DND-41 (cell line): ENCODE data around the gene EBLN2.

Experiments used
- ATAC-seq: fragments of 200-7000 bp; cut with Tn5 transposase; 3 replicates; pipeline ENCODE4 v1.9.1; 2021; ENCODE audit warnings: low read depth; ENCODE audit not compliant: insufficient read depth
- DNase-seq: peaks from one replicate; pipeline ENCODE4 v3.0.0-alpha.2; 2020
- H2AFZ ChIP-seq: 2 replicates; pipeline ENCODE4 v1.6.0; 2012; ENCODE audit warnings: low read depth, low read length
- H3K27ac ChIP-seq: 2 replicates; pipeline ENCODE4 v1.5.1; 2012; ENCODE audit warnings: low read length, inconsistent platforms
- H3K27me3 ChIP-seq: fragments of 200-600 bp; sonication (generic); 2 replicates; pipeline ENCODE4 v1.6.0; 2012; ENCODE audit warnings: low read length, mild to moderate bottlenecking, inconsistent platforms; ENCODE audit not compliant: insufficient read depth, poor library complexity
- H3K36me3 ChIP-seq: 2 replicates; pipeline ENCODE4 v1.5.1; 2012; ENCODE audit warnings: low read length, inconsistent platforms; ENCODE audit not compliant: insufficient read depth
- H3K4me1 ChIP-seq: 2 replicates; pipeline ENCODE4 v1.5.1; 2012; ENCODE audit warnings: mild to moderate bottlenecking, low read length; ENCODE audit not compliant: insufficient read depth
- H3K4me2 ChIP-seq: 2 replicates; pipeline ENCODE4 v1.6.0; 2012; ENCODE audit warnings: mild to moderate bottlenecking, moderate library complexity, low read length, inconsistent platforms; ENCODE audit not compliant: insufficient read depth
- H3K4me3 ChIP-seq, 2 experiments: fragments of 200-600 bp in 1 of 2; shearing (Covaris generic) in 1 of 2; 2 replicates each; pipeline ENCODE4 v1.5.1; 2012 to 2016; ENCODE audit warnings: inconsistent platforms in 2 of 2, low read length in 2 of 2, mild to moderate bottlenecking in 2 of 2, low read depth in 1 of 2, moderate library complexity in 1 of 2
- H3K79me2 ChIP-seq: 2 replicates; pipeline ENCODE4 v1.6.0; 2012; ENCODE audit warnings: low read length, inconsistent platforms; ENCODE audit not compliant: insufficient read depth
- H3K9ac ChIP-seq: 2 replicates; pipeline ENCODE4 v1.6.0; 2012; ENCODE audit warnings: low read depth, mild to moderate bottlenecking, inconsistent platforms, low read length, moderate library complexity
- H3K9me3 ChIP-seq: 2 replicates; pipeline ENCODE4 v1.5.1; 2012; ENCODE audit warnings: low read length, moderate library complexity, mild to moderate bottlenecking, inconsistent platforms; ENCODE audit not compliant: insufficient read depth, severe bottlenecking
- H4K20me1 ChIP-seq: 2 replicates; pipeline ENCODE4 v1.6.0; 2012; ENCODE audit warnings: low read length; ENCODE audit not compliant: insufficient read depth
- EZH2 ChIP-seq: IDR thresholded peaks from 3 replicates; pipeline ENCODE4 v1.6.1; 2012; ENCODE audit warnings: borderline replicate concordance, low read depth, mild to moderate bottlenecking, moderate library complexity, low read length, inconsistent platforms; ENCODE audit not compliant: severe bottlenecking
- TF ChIP-seq, protein P1 (sequence below): IDR thresholded peaks from 2 replicates; pipeline ENCODE4 v1.5.1; 2012; ENCODE audit warnings: borderline replicate concordance, low read length, moderate library complexity, mild to moderate bottlenecking; ENCODE audit not compliant: poor library complexity, severe bottlenecking; ENCODE audit errors: extremely low read depth

The EBLN2 gene

DNA sequence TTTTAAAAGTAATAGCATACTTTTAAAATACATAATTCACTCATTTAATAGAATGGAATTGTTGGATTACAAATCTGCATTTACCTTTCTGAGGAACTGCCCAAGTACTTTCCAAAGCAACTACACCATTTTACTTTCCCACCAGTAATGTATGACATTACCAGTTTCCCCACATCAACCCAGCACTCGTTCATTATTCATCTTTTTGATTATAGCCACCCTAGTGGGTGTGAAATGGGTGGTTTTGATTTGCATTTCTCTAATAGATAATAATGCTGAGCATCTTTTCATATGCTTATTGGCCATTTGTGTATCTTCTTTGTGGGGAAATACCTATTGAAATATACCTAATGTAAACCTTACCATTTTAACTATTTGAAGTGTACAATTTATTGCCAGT lies 18.0 kb upstream of the EBLN2 start:
- no peak overlapping the region for H3K27ac ChIP-seq
- H4K20me1 ChIP-seq = peaks cover 86% of the 10 kb centered on the region
- no peaks in the 10 kb centered on the region for H3K9me3 ChIP-seq
- H3K9ac ChIP-seq = no peak overlapping the region
- no peak overlapping the region for H3K4me2 ChIP-seq
- no peak overlapping the region for H3K4me3 ChIP-seq
- H3K36me3 ChIP-seq = peaks cover 32% of the 10 kb centered on the region
- peaks cover 100% of the 10 kb centered on the region for H3K79me2 ChIP-seq
- ATAC-seq = no peak
- H3K27me3 ChIP-seq = no peaks in the 10 kb centered on the region
- no peak overlapping the region for H2AFZ ChIP-seq
- TF ChIP-seq, protein P1, sequence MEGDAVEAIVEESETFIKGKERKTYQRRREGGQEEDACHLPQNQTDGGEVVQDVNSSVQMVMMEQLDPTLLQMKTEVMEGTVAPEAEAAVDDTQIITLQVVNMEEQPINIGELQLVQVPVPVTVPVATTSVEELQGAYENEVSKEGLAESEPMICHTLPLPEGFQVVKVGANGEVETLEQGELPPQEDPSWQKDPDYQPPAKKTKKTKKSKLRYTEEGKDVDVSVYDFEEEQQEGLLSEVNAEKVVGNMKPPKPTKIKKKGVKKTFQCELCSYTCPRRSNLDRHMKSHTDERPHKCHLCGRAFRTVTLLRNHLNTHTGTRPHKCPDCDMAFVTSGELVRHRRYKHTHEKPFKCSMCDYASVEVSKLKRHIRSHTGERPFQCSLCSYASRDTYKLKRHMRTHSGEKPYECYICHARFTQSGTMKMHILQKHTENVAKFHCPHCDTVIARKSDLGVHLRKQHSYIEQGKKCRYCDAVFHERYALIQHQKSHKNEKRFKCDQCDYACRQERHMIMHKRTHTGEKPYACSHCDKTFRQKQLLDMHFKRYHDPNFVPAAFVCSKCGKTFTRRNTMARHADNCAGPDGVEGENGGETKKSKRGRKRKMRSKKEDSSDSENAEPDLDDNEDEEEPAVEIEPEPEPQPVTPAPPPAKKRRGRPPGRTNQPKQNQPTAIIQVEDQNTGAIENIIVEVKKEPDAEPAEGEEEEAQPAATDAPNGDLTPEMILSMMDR = no peak
- no peak for TF ChIP-seq EZH2
- DNase-seq = no peak
- no peaks in the 10 kb centered on the region for H3K4me1 ChIP-seq

DNA sequence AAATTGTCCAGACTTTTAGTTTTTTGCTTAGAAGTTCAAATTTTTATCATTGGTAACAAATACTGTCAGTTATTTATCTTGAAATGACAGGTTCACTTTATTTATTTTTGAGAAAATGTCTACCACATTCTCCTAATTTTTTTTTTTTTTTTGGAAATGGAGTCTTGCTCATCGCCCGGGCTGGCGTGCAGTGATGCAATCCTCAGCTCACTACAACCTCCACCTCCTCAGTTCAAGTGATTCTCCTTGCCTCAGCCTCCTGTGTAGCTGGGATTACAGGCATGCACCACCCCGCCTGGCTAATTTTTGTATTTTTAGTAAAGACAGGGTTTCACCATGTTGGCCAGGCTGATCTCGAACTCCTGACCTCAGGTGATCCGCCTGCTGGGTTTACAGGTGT lies 16.1 kb upstream of the EBLN2 start:
- ATAC-seq = no peak

DNA sequence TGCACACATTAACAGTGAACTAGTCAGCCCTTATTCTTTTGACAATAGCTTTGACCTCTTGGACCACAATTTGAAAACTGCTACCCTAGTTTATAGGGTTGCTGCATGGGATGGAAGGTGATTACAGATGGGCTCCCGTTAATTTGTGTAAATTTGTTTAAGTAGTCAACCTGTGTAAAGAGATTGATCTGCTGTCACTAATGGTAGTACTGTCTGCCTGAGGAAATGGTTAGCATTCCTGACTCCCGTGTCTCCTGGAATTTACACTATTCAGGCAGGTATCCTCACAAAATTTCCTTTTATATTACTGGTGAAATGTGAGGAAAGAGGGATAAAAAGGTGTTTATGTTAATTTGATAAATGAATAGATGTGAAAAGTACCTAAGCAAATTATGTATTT lies 15.3 kb upstream of the EBLN2 start:
- TF ChIP-seq EZH2 = no peak
- TF ChIP-seq, protein P1 = no peak
- no peak overlapping the region for H3K9ac ChIP-seq
- peaks cover 73% of the 10 kb centered on the region for H4K20me1 ChIP-seq
- DNase-seq (no peak), ATAC-seq (no peak)
- H3K4me1 ChIP-seq = no peaks in the 10 kb centered on the region
- peaks cover 50% of the 10 kb centered on the region for H3K36me3 ChIP-seq
- H3K79me2 ChIP-seq = peaks cover 99% of the 10 kb centered on the region
- H3K27me3 ChIP-seq = no peaks in the 10 kb centered on the region
- no peak overlapping the region for H2AFZ ChIP-seq
- H3K4me2 ChIP-seq = no peak overlapping the region
- H3K9me3 ChIP-seq = no peaks in the 10 kb centered on the region
- H3K27ac ChIP-seq = no peak overlapping the region
- no peak overlapping the region for H3K4me3 ChIP-seq

More for the DNA sequence above, 16.1 kb upstream of the EBLN2 start:
- no peaks in the 10 kb centered on the region for H3K27me3 ChIP-seq
- H3K36me3 ChIP-seq = peaks cover 44% of the 10 kb centered on the region
- no peak overlapping the region for H3K4me3 ChIP-seq
- peaks cover 100% of the 10 kb centered on the region for H3K79me2 ChIP-seq
- H3K27ac ChIP-seq = no peak overlapping the region
- H3K9ac ChIP-seq = no peak overlapping the region
- TF ChIP-seq, protein P1 = no peak
- no peak for TF ChIP-seq EZH2
- H2AFZ ChIP-seq = no peak overlapping the region
- peaks cover 75% of the 10 kb centered on the region for H4K20me1 ChIP-seq
- no peak overlapping the region for H3K4me2 ChIP-seq
- no peaks in the 10 kb centered on the region for H3K9me3 ChIP-seq
- no peaks in the 10 kb centered on the region for H3K4me1 ChIP-seq
- no peak for DNase-seq

DNA sequence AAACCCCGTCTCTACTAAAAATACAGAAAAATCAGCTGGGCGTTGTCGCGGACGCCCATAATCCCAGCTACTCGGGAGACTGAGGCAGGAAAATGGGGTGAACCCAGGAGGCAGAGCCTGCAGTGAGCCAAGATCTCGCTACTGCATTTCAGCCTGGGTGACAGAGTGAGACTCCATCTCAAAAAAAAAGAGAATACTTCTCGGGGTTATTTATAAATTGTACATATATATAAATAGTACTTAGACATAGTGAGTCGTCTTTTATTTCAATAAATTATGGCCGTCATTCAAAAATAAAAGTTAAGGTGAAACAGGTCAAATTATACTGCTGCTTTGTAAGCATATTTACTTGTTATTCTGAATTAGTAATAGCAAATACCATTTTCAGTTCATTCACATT lies 12.1 kb upstream of the EBLN2 start:
- Histone ChIP-seq H3K4me3 (no peak overlapping the region), H2AFZ (no peak overlapping the region), H3K36me3 (peaks cover 47% of the 10 kb centered on the region), H3K4me1 (no peaks in the 10 kb centered on the region), H3K79me2 (peaks cover 89% of the 10 kb centered on the region), H3K27me3 (no peaks in the 10 kb centered on the region), H3K9me3 (no peaks in the 10 kb centered on the region), H3K27ac (no peak overlapping the region), H4K20me1 (peaks cover 57% of the 10 kb centered on the region), H3K9ac (no peak overlapping the region), H3K4me2 (no peak overlapping the region)
- TF ChIP-seq EZH2 = no peak
- TF ChIP-seq, protein P1 = no peak
- DNase-seq (no peak), ATAC-seq (no peak)
